Kidney capillary endothelial cell (primary cell): ENCODE results near the gene OR4P4.

Experiments used
- DNase-seq: peaks from one replicate; pipeline ENCODE4 v3.0.0-alpha.2; 2018; ENCODE audit warnings: low spot score

Gene OR4P4

GRCh38 chr11:55634813-55635212 lies at the start of gene OR4P4:
OR4P4 (plus strand) TSS chr11:55635113.
- no peak for DNase-seq

GRCh38 chr11:55607545-55607944 lies 27.4 kb upstream of the OR4P4 start, which contains the start of gene OR4C11:
OR4C11 (minus strand) TSS chr11:55607645; CDS start chr11:55604373, 3,272 bp downstream.
- DNase-seq, result no peak

- no peak for DNase-seq
Measured at GRCh38 chr11:55624531-55624930, 10.4 kb upstream of the OR4P4 start.

GRCh38 chr11:55648027-55648426 lies 13.1 kb downstream of the OR4P4 start, which contains the start of gene OR4S2:
OR4S2 (plus strand) TSS chr11:55648327; CDS start chr11:55650904, 2,577 bp downstream.
- no peak for DNase-seq

GRCh38 chr11:55652560-55652959 lies 17.6 kb downstream of the OR4P4 start:
- no peak for DNase-seq

- DNase-seq, result no peak
Measured at GRCh38 chr11:55655096-55655495, 20.2 kb downstream of the OR4P4 start.

GRCh38 chr11:55658031-55658573 lies 23.2 kb downstream of the OR4P4 start:
- DNase-seq, result no peak

GRCh38 chr11:55658608-55659007 lies 23.7 kb downstream of the OR4P4 start:
- no peak for DNase-seq

- DNase-seq, result no peak
Measured at GRCh38 chr11:55661901-55662300, 27.0 kb downstream of the OR4P4 start, which contains the start of gene OR4C6. OR4C6 (plus strand) TSS chr11:55662201; CDS start chr11:55665167, 2,966 bp downstream.

GRCh38 chr11:55669376-55669775 lies 34.5 kb downstream of the OR4P4 start:
- no peak for DNase-seq

GRCh38 chr11:55673860-55674259 lies 38.9 kb downstream of the OR4P4 start:
- DNase-seq, result no peak
